COLO829 (cell line): Measurements from ENCODE around the gene BTG1.

Experiments used
- DNase-seq: peaks from one replicate; pipeline ENCODE4 v3.0.0; 2012; ENCODE audit warnings: low spot score

BTG1 gene

GRCh38 chr12:92133171-92133570, 12.5 kb downstream of the BTG1 start:
- DNase-seq, result no peak

- no peak for DNase-seq
Observed at GRCh38 chr12:92132288-92132687, 13.4 kb downstream of the BTG1 start.

- DNase-seq, result no peak
Observed at GRCh38 chr12:92130999-92131398, 14.6 kb downstream of the BTG1 start.

GRCh38 chr12:92129609-92130008, 16.0 kb downstream of the BTG1 start:
- no peak for DNase-seq

GRCh38 chr12:92128612-92129011, 17.0 kb downstream of the BTG1 start:
- DNase-seq, result no peak

GRCh38 chr12:92124689-92125029, 21.0 kb downstream of the BTG1 start:
- peak; percentile 53 for DNase-seq

GRCh38 chr12:92123780-92124688, 21.6 kb downstream of the BTG1 start:
- DNase-seq, result no peak

- DNase-seq, result no peak
Observed at GRCh38 chr12:92122941-92123779, 22.5 kb downstream of the BTG1 start.

- DNase-seq, result no peak
Observed at GRCh38 chr12:92121826-92122225, 23.8 kb downstream of the BTG1 start.

GRCh38 chr12:92118826-92119536, 26.7 kb downstream of the BTG1 start:
- DNase-seq, result no peak

GRCh38 chr12:92114834-92115233, 30.8 kb downstream of the BTG1 start:
- no peak for DNase-seq

- DNase-seq, result no peak
Observed at GRCh38 chr12:92111256-92111655, 34.4 kb downstream of the BTG1 start.

- DNase-seq, result no peak
Observed at GRCh38 chr12:92110083-92110640, 35.5 kb downstream of the BTG1 start.

GRCh38 chr12:92109613-92110012, 36.0 kb downstream of the BTG1 start:
- no peak for DNase-seq

GRCh38 chr12:92108651-92109050, 37.0 kb downstream of the BTG1 start:
- DNase-seq, result no peak

- no peak for DNase-seq
Observed at GRCh38 chr12:92107621-92108131, 38.0 kb downstream of the BTG1 start.

- no peak for DNase-seq
Observed at GRCh38 chr12:92107094-92107493, 38.6 kb downstream of the BTG1 start.

- no peak for DNase-seq
Observed at GRCh38 chr12:92105676-92106075, 40.0 kb downstream of the BTG1 start.

- DNase-seq, result no peak
Observed at GRCh38 chr12:92105110-92105509, 40.5 kb downstream of the BTG1 start.

- DNase-seq, result no peak
Observed at GRCh38 chr12:92102606-92103005, 43.0 kb downstream of the BTG1 start.

GRCh38 chr12:92098594-92099380, 46.9 kb downstream of the BTG1 start:
- no peak for DNase-seq
